Thyroid gland (tissue), 4 donors: ENCODE measurements around the gene RFX3.

Experiments used
- POLR2A ChIP-seq, 2 donors: fragments of 450-650 bp; IDR thresholded peaks; one replicate each; pipeline ENCODE4 v1.6.1; 2017; ENCODE audit warnings: antibody characterized with exemption in 2 of 2, mild to moderate bottlenecking in 2 of 2, moderate library complexity in 1 of 2
- TF ChIP-seq, protein P1 (sequence below), 6 experiments: fragments of 200-600 bp in 3 of 6; fragments of 450-650 bp in 3 of 6; sonication (generic) in 3 of 6; IDR thresholded peaks; one replicate each; pipeline ENCODE4 v1.5.1; 2016 to 2019; ENCODE audit warnings: antibody characterized with exemption in 6 of 6, mild to moderate bottlenecking in 2 of 6, inconsistent platforms in 1 of 6, moderate library complexity in 1 of 6

DNA sequence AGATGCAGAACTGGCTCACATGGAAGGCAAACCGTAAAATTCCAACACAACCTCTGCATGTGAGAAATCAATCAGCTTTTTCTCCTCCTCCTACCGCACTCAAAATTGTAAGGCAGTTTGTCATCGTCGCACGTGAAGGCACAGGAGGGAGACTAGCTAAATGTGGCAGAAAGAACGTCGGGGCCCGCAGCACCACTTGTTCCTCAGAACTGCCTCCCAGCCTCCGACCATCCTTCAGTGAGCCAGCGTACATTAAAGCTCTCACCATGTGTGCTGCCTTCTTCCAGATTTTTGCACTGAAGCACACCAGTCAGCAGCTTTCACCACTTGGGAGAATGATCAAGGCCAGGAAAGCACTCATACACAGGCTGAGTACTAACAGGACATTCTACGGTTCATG is 105.9 kb downstream of the RFX3 start:
- TF ChIP-seq, protein P1, sequence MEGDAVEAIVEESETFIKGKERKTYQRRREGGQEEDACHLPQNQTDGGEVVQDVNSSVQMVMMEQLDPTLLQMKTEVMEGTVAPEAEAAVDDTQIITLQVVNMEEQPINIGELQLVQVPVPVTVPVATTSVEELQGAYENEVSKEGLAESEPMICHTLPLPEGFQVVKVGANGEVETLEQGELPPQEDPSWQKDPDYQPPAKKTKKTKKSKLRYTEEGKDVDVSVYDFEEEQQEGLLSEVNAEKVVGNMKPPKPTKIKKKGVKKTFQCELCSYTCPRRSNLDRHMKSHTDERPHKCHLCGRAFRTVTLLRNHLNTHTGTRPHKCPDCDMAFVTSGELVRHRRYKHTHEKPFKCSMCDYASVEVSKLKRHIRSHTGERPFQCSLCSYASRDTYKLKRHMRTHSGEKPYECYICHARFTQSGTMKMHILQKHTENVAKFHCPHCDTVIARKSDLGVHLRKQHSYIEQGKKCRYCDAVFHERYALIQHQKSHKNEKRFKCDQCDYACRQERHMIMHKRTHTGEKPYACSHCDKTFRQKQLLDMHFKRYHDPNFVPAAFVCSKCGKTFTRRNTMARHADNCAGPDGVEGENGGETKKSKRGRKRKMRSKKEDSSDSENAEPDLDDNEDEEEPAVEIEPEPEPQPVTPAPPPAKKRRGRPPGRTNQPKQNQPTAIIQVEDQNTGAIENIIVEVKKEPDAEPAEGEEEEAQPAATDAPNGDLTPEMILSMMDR (IDR thresholded peaks at IDR 0.05): no peak
- TF ChIP-seq POLR2A (IDR thresholded peaks at IDR 0.05): no peak
